Measurements from ENCODE around the gene NUP188. TPM values are rescaled to one million over a fixed set of nuclear protein-coding genes. Genes with fewer than 3 reads are reported as not detected.

NUP188 gene
- total RNA-seq, 1 experiment from 2014 or later: 98.9 TPM

DNA sequence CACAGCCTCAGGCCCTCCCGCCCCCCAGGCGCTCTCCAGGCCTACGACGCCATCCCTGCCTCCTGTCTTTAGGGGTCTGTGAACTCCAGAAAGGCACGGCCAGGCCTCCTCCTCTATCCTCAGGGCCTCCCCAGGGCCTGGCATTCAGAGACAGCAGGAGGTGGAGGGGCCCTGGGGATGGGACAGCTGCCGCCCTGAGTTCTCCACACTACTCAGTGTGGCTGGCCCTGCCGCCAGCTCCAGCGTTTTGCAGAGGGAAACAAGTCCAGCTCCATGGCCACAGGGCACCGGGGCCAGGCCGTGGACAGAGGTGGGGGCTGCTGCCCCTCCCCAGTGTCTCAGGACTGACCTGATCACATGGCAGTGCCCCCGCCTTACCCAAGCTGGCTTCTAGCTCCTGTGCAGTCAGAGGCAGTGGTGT is 64.3 kb downstream of the NUP188 start:
- Mint-ChIP-seq H3K4me1 (no peaks in the 10 kb centered on the region), H3K27ac (no peak overlapping the region), H3K4me3 (no peak overlapping the region), H3K9me3 (no peaks in the 10 kb centered on the region), H3K36me3 (peaks cover 7% of the 10 kb centered on the region), H3K27me3 (ENCODE audit: low read depth) (no peaks in the 10 kb centered on the region)
- DNase-seq (ENCODE audit: low spot score) (no peak), ATAC-seq (no peak)
- POLR2A ChIA-PET: no interaction called here
- CTCF ChIA-PET: interaction anchor here (1.4 kb wide), 1 partner anchor 16 kb away, joined by 6 read pairs; the partner anchor contains the start of gene SH3GLB2
- TF ChIP-seq FOXJ3 (CRISPR knock-in tag; IDR thresholded peaks at IDR 0.05; ENCODE audit: borderline replicate concordance): no peak
- no peak for TF ChIP-seq CBFB (CRISPR knock-in tag; IDR thresholded peaks at IDR 0.05; ENCODE audit: low read depth)
- TF ChIP-seq PRRX2 (CRISPR knock-in tag; IDR thresholded peaks at IDR 0.05): no peak

DNA sequence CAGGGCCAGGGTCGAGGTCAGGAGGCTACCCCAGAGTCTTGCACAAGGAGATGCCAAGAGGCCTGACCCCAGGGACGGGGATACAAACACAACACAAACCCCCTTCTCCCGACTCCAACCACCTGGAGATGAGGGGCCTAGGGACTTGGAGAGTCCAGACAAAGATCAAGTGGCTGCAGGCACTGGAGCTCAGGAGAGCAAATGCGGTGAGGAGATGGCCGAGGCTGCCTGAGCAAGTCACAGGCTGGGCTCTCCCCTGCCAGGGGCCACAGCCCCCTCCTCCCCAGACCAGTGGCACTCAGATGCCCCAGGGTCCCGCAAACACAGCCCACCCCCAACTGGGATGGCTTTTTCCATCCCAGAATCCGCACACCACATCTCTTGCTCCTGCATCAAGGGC is 64.8 kb downstream of the NUP188 start:
- H3K9me3 Mint-ChIP-seq: no peaks in the 10 kb centered on the region
- H3K4me3 Mint-ChIP-seq: no peak overlapping the region
- CTCF ChIA-PET: interaction anchor here (1.4 kb wide), 1 partner anchor 16 kb away, joined by 6 read pairs; the partner anchor contains the start of gene SH3GLB2
- no peaks in the 10 kb centered on the region for H3K27me3 Mint-ChIP-seq (ENCODE audit: low read depth)
- H3K4me1 Mint-ChIP-seq: no peaks in the 10 kb centered on the region
- peaks cover 7% of the 10 kb centered on the region for H3K36me3 Mint-ChIP-seq
- DNase-seq (ENCODE audit: low spot score): no peak
- no peak for ATAC-seq
- TF ChIP-seq, protein P1, sequence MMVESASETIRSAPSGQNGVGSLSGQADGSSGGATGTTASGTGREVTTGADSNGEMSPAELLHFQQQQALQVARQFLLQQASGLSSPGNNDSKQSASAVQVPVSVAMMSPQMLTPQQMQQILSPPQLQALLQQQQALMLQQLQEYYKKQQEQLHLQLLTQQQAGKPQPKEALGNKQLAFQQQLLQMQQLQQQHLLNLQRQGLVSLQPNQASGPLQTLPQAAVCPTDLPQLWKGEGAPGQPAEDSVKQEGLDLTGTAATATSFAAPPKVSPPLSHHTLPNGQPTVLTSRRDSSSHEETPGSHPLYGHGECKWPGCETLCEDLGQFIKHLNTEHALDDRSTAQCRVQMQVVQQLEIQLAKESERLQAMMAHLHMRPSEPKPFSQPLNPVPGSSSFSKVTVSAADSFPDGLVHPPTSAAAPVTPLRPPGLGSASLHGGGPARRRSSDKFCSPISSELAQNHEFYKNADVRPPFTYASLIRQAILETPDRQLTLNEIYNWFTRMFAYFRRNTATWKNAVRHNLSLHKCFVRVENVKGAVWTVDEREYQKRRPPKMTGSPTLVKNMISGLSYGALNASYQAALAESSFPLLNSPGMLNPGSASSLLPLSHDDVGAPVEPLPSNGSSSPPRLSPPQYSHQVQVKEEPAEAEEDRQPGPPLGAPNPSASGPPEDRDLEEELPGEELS (CRISPR knock-in tag; IDR thresholded peaks at IDR 0.05): no peak
- TF ChIP-seq, protein P2, sequence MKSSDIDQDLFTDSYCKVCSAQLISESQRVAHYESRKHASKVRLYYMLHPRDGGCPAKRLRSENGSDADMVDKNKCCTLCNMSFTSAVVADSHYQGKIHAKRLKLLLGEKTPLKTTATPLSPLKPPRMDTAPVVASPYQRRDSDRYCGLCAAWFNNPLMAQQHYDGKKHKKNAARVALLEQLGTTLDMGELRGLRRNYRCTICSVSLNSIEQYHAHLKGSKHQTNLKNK (CRISPR knock-in tag; IDR thresholded peaks at IDR 0.05): no peak
- no peak for TF ChIP-seq NFYB (CRISPR knock-in tag; conservative IDR thresholded peaks at IDR 0.05; ENCODE audit: low read depth)
- TF ChIP-seq EMX1 (CRISPR knock-in tag; IDR thresholded peaks at IDR 0.05): no peak
- TF ChIP-seq ZNF121 (CRISPR knock-in tag; IDR thresholded peaks at IDR 0.05): no peak
- peak overlapping the region; percentile 74; the same call in 1 of the 2 replicates for H3K27ac Mint-ChIP-seq
- POLR2A ChIA-PET: interaction anchor here (1.0 kb wide), 1 partner anchor 8 kb away, joined by 3 read pairs; no protein-coding TSS in a partner anchor

DNA sequence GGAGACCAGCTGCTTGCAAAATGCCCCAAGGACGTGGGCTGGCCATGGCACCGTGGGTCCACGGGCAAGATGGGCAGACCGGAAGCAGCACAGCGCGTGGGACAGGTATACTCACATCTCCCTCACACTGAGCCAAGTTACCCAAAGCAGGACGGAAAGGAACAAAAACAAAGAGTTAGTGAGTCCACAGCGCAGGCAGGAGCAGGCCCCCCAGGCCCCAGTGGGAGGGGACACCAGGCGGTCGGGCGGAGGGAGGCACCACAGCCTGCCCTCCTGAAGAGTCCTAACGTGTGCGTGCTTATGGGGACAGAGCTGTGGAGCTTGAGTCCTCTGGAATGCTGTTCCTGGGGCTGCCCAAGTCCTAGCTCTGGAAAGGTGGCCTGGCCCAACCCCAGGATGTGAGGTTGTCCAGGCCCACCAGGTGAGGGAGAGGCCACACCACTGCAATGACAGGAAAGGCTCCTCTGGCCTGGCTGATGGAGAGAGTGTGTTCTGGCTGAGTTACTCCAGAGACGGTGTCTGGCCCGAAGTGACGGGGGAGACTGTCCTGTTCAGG is 65.5 kb downstream of the NUP188 start:
- DNase-seq (ENCODE audit: low spot score): no peak
- peak overlapping the region; percentile 74; the same call in 1 of the 2 replicates for H3K27ac Mint-ChIP-seq
- no peaks in the 10 kb centered on the region for H3K27me3 Mint-ChIP-seq (ENCODE audit: low read depth)
- H3K4me3 Mint-ChIP-seq: no peak overlapping the region
- ChIA-PET CTCF (interaction anchor here (1.4 to 1.6 kb wide), 2 partner anchors 15 to 84 kb away, joined by 5 to 6 read pairs; partner anchors contain the start of gene SH3GLB2), POLR2A (interaction anchor here (0.6 to 1.0 kb wide), 2 partner anchors 9 to 308 kb away, joined by 3 to 4 read pairs; no protein-coding TSS in a partner anchor)
- peaks cover 9% of the 10 kb centered on the region for H3K36me3 Mint-ChIP-seq
- no peaks in the 10 kb centered on the region for H3K9me3 Mint-ChIP-seq
- no peak for ATAC-seq
- H3K4me1 Mint-ChIP-seq: no peaks in the 10 kb centered on the region
- TF ChIP-seq CREM (CRISPR knock-in tag; IDR thresholded peaks at IDR 0.05) (no peak), ZNF671 (CRISPR knock-in tag; IDR thresholded peaks at IDR 0.05) (no peak), NR3C1 (CRISPR knock-in tag; conservative IDR thresholded peaks at IDR 0.05; ENCODE audit: low read depth) (no peak), ZNF317 (CRISPR knock-in tag; IDR thresholded peaks at IDR 0.05; ENCODE audit: borderline replicate concordance, low read depth) (no peak), PRRX2 (CRISPR knock-in tag; IDR thresholded peaks at IDR 0.05) (no peak), OVOL2 (CRISPR knock-in tag; IDR thresholded peaks at IDR 0.05; ENCODE audit: borderline replicate concordance) (no peak), NFATC4 (CRISPR knock-in tag; IDR thresholded peaks at IDR 0.05) (no peak)
- TF ChIP-seq, protein P3, sequence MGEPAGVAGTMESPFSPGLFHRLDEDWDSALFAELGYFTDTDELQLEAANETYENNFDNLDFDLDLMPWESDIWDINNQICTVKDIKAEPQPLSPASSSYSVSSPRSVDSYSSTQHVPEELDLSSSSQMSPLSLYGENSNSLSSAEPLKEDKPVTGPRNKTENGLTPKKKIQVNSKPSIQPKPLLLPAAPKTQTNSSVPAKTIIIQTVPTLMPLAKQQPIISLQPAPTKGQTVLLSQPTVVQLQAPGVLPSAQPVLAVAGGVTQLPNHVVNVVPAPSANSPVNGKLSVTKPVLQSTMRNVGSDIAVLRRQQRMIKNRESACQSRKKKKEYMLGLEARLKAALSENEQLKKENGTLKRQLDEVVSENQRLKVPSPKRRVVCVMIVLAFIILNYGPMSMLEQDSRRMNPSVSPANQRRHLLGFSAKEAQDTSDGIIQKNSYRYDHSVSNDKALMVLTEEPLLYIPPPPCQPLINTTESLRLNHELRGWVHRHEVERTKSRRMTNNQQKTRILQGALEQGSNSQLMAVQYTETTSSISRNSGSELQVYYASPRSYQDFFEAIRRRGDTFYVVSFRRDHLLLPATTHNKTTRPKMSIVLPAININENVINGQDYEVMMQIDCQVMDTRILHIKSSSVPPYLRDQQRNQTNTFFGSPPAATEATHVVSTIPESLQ (CRISPR knock-in tag; IDR thresholded peaks at IDR 0.05): no peak
- TF ChIP-seq, protein P4, sequence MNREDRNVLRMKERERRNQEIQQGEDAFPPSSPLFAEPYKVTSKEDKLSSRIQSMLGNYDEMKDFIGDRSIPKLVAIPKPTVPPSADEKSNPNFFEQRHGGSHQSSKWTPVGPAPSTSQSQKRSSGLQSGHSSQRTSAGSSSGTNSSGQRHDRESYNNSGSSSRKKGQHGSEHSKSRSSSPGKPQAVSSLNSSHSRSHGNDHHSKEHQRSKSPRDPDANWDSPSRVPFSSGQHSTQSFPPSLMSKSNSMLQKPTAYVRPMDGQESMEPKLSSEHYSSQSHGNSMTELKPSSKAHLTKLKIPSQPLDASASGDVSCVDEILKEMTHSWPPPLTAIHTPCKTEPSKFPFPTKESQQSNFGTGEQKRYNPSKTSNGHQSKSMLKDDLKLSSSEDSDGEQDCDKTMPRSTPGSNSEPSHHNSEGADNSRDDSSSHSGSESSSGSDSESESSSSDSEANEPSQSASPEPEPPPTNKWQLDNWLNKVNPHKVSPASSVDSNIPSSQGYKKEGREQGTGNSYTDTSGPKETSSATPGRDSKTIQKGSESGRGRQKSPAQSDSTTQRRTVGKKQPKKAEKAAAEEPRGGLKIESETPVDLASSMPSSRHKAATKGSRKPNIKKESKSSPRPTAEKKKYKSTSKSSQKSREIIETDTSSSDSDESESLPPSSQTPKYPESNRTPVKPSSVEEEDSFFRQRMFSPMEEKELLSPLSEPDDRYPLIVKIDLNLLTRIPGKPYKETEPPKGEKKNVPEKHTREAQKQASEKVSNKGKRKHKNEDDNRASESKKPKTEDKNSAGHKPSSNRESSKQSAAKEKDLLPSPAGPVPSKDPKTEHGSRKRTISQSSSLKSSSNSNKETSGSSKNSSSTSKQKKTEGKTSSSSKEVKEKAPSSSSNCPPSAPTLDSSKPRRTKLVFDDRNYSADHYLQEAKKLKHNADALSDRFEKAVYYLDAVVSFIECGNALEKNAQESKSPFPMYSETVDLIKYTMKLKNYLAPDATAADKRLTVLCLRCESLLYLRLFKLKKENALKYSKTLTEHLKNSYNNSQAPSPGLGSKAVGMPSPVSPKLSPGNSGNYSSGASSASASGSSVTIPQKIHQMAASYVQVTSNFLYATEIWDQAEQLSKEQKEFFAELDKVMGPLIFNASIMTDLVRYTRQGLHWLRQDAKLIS (CRISPR knock-in tag; IDR thresholded peaks at IDR 0.05; ENCODE audit: borderline replicate concordance): no peak
- TF ChIP-seq, protein P5, sequence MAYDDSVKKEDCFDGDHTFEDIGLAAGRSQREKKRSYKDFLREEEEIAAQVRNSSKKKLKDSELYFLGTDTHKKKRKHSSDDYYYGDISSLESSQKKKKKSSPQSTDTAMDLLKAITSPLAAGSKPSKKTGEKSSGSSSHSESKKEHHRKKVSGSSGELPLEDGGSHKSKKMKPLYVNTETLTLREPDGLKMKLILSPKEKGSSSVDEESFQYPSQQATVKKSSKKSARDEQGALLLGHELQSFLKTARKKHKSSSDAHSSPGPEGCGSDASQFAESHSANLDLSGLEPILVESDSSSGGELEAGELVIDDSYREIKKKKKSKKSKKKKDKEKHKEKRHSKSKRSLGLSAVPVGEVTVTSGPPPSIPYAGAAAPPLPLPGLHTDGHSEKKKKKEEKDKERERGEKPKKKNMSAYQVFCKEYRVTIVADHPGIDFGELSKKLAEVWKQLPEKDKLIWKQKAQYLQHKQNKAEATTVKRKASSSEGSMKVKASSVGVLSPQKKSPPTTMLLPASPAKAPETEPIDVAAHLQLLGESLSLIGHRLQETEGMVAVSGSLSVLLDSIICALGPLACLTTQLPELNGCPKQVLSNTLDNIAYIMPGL (CRISPR knock-in tag; IDR thresholded peaks at IDR 0.05): no peak
- TF ChIP-seq, protein P6, sequence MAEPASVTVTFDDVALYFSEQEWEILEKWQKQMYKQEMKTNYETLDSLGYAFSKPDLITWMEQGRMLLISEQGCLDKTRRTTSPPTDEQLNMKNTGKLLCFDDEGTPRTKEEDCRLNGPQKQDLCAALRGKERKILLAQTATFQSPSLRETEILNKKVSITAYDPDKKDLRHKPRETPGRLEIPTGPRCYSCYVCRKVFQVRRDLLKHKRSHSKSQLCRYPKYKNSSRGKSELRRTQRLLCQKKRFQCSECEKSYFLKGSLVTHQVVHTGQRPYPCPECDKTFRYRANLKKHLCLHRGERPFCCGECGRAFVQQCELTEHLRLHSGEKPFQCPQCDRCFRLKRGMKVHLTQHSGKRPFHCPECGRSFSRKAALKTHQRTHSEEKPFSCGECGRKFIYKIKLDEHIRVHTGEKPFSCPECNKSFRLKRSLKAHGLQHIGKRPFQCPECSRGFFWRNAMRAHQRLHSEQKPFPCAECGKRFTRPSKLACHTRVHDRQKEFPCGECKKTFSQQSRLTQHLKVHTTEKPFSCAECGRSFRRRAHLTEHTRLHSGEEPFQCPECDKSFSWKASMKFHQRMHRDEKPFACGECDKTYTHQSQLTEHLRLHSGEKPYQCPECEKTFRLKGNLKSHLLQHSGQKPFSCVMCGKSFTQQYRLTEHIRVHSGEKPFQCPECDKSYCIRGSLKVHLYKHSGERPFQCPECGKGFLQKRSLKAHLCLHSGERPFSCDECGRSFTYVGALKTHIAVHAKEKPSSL (CRISPR knock-in tag; conservative IDR thresholded peaks at IDR 0.05): no peak

Data from WTC11 (cell line).